K562 (cell line): ENCODE results near the gene STAT6. TPM values are rescaled to one million over a fixed set of nuclear protein-coding genes. Genes with fewer than 3 reads are reported as not detected.

ENCODE experiments used
- ATAC-seq: fragments of 200-7000 bp; cut with Tn5 transposase; 3 replicates; pipeline ENCODE4 v1.9.1; 2020; ENCODE audit warnings: moderate library complexity
- BruUV-seq: library from RNA; stranded (reverse); fragments of 400-500 nt; replicated peaks from 2 replicates; lab custom pipeline; 2021; lab: Mats Ljungman, UMichigan
- CTCF ChIA-PET: fragments of 300-600 bp; formaldehyde crosslinking; extraction: SDS; loops from one replicate; lab custom pipeline; 2021; ENCODE audit warnings: low intra/inter-chr PET ratio; lab: Yijun Ruan, JAX
- POLR2A ChIA-PET: fragments of 300-600, 350-650 bp; sonication (Branson Sonifier 250); formaldehyde crosslinking; extraction: SDS; loops from one replicate; lab custom pipeline; 2021; ENCODE audit warnings: antibody characterized with exemption, inconsistent platforms; lab: Yijun Ruan, JAX
- DNase-seq, 4 experiments: peaks; one replicate each; pipeline versions ENCODE4 v3.0.0 to v3.0.0-alpha.2; 2011 to 2018; ENCODE audit warnings: low spot score in 3 of 4, mixed read lengths in 3 of 4; ENCODE audit errors: extremely low read depth in 1 of 4
- FAIRE-seq: peaks from 2 replicates; lab custom pipeline; 2011; peaks lifted over from hg19 to GRCh38; lab: Jason Lieb, UNC
- H2AFZ ChIP-seq: 2 replicates; pipeline ENCODE4 v1.6.0; 2011; ENCODE audit warnings: low read depth, low read length, control low read depth, inconsistent platforms
- H3K27ac ChIP-seq: fragments of 200-600 bp; 3 replicates; pipeline ENCODE4 v1.8.0; 2011; ENCODE audit warnings: low read depth, mild to moderate bottlenecking, control low read depth, inconsistent platforms, low read length, moderate library complexity, mixed read lengths; ENCODE audit errors: extremely low read depth
- H3K27me3 ChIP-seq, 2 experiments: fragments of 300-600 bp in 1 of 2; 2 replicates in 1 of 2; 3 replicates in 1 of 2; pipeline versions ENCODE4 v1.6.0 to v1.8.0; 2011; ENCODE audit warnings: inconsistent platforms in 2 of 2, low read length in 2 of 2, mild to moderate bottlenecking in 1 of 2, mixed read lengths in 1 of 2, moderate library complexity in 1 of 2; ENCODE audit not compliant: control insufficient read depth in 2 of 2, insufficient read depth in 2 of 2
- H3K36me3 ChIP-seq: fragments of 300-600 bp; 3 replicates; pipeline ENCODE4 v1.8.0; 2011; ENCODE audit warnings: mild to moderate bottlenecking, low read length, inconsistent platforms; ENCODE audit not compliant: control insufficient read depth, insufficient read depth
- H3K4me1 ChIP-seq, 2 experiments: fragments of 200-600 bp in 1 of 2; replicated peaks in 1 of 2; 2 replicates in 1 of 2; 3 replicates in 1 of 2; pipeline versions ENCODE4 v1.5.1 to v1.8.0; 2011; ENCODE audit warnings: inconsistent platforms in 2 of 2, low read length in 2 of 2, mild to moderate bottlenecking in 1 of 2, mixed read lengths in 1 of 2, moderate library complexity in 1 of 2; ENCODE audit not compliant: control insufficient read depth in 2 of 2, insufficient read depth in 2 of 2
- H3K4me2 ChIP-seq: 2 replicates; pipeline ENCODE4 v1.6.1; 2011; ENCODE audit warnings: low read length, control low read depth, inconsistent platforms, mixed read lengths; ENCODE audit not compliant: insufficient read depth
- H3K4me3 ChIP-seq: fragments of 200-600 bp; sonication (generic), shearing (Covaris generic); 2 replicates; pipeline ENCODE4 v1.5.1; 2016; ENCODE audit warnings: control low read depth, inconsistent platforms
- H3K79me2 ChIP-seq: fragments of 200-600 bp; 3 replicates; pipeline ENCODE4 v1.8.0; 2011; ENCODE audit warnings: low read length, inconsistent platforms; ENCODE audit not compliant: control insufficient read depth, insufficient read depth
- H3K9ac ChIP-seq, 2 experiments: 2 replicates each; pipeline versions ENCODE4 v1.6.0 to v1.6.1; 2011; ENCODE audit warnings: low read depth in 2 of 2, low read length in 2 of 2, control low read depth in 1 of 2, inconsistent platforms in 1 of 2, mild to moderate bottlenecking in 1 of 2, mixed read lengths in 1 of 2; ENCODE audit not compliant: insufficient read depth in 1 of 2
- H3K9me1 ChIP-seq: one replicate; pipeline ENCODE4 v1.6.0; 2011; ENCODE audit warnings: inconsistent platforms, mild to moderate bottlenecking, low read length, moderate library complexity; ENCODE audit not compliant: control insufficient read depth, insufficient read depth
- H3K9me3 ChIP-seq: replicated peaks from 2 replicates; pipeline ENCODE4 v1.5.1; 2011; ENCODE audit warnings: low read depth, low read length, inconsistent platforms; ENCODE audit not compliant: control insufficient read depth, insufficient read depth
- H4K20me1 ChIP-seq: replicated peaks from 2 replicates; pipeline ENCODE4 v1.6.1; 2011; ENCODE audit warnings: low read length, inconsistent platforms, mixed read lengths; ENCODE audit not compliant: control insufficient read depth, insufficient read depth
- JUND ChIP-seq, 2 experiments: IDR thresholded peaks; 2 replicates in 1 of 2; 3 replicates in 1 of 2; pipeline ENCODE4 v1.6.1; 2011; ENCODE audit warnings: borderline replicate concordance in 2 of 2, low read depth in 2 of 2, low read length in 2 of 2, improper control_type of control experiment in 1 of 2, missing biosample characterization in 1 of 2, missing genetic modification characterization in 1 of 2, missing genetic modification reagents in 1 of 2
- POLR3A ChIP-seq: IDR thresholded peaks from 2 replicates; pipeline ENCODE4 v1.6.1; 2011; ENCODE audit warnings: borderline replicate concordance, mild to moderate bottlenecking, moderate library complexity; ENCODE audit not compliant: insufficient read length, insufficient read depth; ENCODE audit errors: extremely low read depth
- ZNF584 ChIP-seq: fragments of 200-800 bp; sonication (Bioruptor generic); IDR thresholded peaks from 2 replicates; pipeline ENCODE4 v1.6.1; 2016; ENCODE audit warnings: low read depth, mild to moderate bottlenecking, missing genetic modification characterization, missing compliant biosample characterization
- WGBS: fragments of 100-300 bp; shearing (Covaris generic); methylation state at CpG from one replicate; pipeline ENCODE4 v1.1.6; 2016; ENCODE audit warnings: low coverage, mixed read lengths; ENCODE audit not compliant: insufficient coverage; ENCODE audit errors: missing lambda C conversion rate; 5-methylcytosine and 5-hydroxymethylcytosine counted together
- in situ Hi-C: fragments of 300-500 bp; cut with MboI; formaldehyde crosslinking; loops from 4 replicates; pipeline ENCODE4 v1.15.0; 2018; ENCODE audit warnings: inconsistent platforms, mixed read lengths
- intact Hi-C: fragments of 100-400 bp; cut with micrococcal nuclease; formaldehyde crosslinking; loops from 2 replicates; pipeline ENCODE4 v1.14.2; 2022
- polyA plus RNA-seq, 8 experiments: library from polyadenylated mRNA; depleted of rRNA in 4 of 8; stranded (reverse) in 5 of 8; unstranded in 3 of 8; fragments of >200 nt; fragmentation: Nextera tagmentation in 2 of 8; fragmentation: Illumina TruSeq in 1 of 8; extraction: Ambion mirVana in 2 of 8; extraction: Trizol in 1 of 8; gene quantifications; 2 replicates each; pipeline versions ENCODE4 v1.2.1 to v1.2.3, GENCODE V29; 2011 to 2014; ENCODE audit warnings: inconsistent platforms in 1 of 8, missing spikeins in 1 of 8
- total RNA-seq, 7 experiments: library from RNA; depleted of rRNA in 6 of 7; stranded (reverse); fragments of >200 nt in 6 of 7; fragmentation: Illumina TruSeq in 2 of 7; extraction: Trizol in 2 of 7; gene quantifications; 2 replicates each; pipeline versions ENCODE4 v1.2.1 to v1.2.3, GENCODE V29; 2011 to 2021; ENCODE audit warnings: low replicate concordance in 1 of 7
- TF ChIP-seq, protein P1 (sequence below): fragments of 250-450 bp; sonication (Bioruptor Pico); IDR thresholded peaks from 2 replicates; pipeline ENCODE4 v1.8.0; 2021; ENCODE audit warnings: moderate library complexity, mild to moderate bottlenecking, inconsistent platforms

STAT6 gene
- total and polyA plus RNA-seq, 9 of the 15 experiments (the other 6 are each of a cell fraction or from before 2014, with no cell fraction given): 2.4 to 49.5 (median 26.5) TPM

DNA sequence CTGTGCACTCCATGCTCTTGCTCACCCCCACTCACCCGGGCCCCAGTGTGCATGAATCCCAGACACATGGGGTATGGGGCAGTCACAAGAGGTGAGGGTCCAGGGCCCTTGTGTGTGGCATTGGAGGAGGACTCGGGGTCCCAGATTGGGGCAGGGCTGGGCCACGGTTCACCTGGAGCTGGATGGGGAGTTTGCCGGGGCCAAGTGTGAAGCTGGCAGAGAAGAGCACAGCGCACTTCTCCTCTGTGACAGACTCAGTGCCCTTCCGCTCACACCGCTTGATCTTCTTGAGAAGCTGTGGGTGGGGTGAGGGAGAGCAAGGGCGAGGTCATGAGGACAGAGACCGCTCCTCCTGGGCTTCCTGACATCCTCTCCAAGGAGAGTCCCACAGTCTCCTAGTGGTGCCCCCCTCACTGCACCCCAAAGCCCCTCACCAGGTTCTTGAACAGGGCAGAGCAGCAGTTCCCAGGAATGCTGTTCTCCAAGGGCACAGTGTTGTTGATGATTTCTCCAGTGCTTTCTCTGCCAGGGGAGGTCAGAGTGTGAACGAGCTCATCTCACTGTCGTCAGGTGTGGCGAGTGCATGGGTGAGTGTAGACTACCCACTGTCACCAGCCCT is 6.8 kb downstream of the STAT6 start:
- WGBS: 95% methylated on average over 11 of the region's 12 CpGs
- no peaks in the 10 kb centered on the region for H3K9me3 ChIP-seq
- no peak overlapping the region for H2AFZ ChIP-seq
- CTCF ChIA-PET: no interaction called here
- ATAC-seq (no peak), DNase-seq (peak in 1 of 4 experiments; percentile 4), FAIRE-seq (no peak)
- no peaks in the 10 kb centered on the region for H3K9me1 ChIP-seq
- BruUV-seq: no TSS peak
- H3K4me1 ChIP-seq: peaks cover 22 to 61% of the 10 kb centered on the region in 2 experiments
- no peak overlapping the region; the same call in 2 of the 3 replicates for H3K27ac ChIP-seq
- H3K36me3 ChIP-seq: peaks cover 40% of the 10 kb centered on the region
- POLR2A ChIA-PET: interaction anchor here (1.9 to 2.2 kb wide), 2 partner anchors 8 to 26 kb away, joined by 7 read pairs; partner anchors contain the start of gene NEMP1
- TF ChIP-seq, protein P1, sequence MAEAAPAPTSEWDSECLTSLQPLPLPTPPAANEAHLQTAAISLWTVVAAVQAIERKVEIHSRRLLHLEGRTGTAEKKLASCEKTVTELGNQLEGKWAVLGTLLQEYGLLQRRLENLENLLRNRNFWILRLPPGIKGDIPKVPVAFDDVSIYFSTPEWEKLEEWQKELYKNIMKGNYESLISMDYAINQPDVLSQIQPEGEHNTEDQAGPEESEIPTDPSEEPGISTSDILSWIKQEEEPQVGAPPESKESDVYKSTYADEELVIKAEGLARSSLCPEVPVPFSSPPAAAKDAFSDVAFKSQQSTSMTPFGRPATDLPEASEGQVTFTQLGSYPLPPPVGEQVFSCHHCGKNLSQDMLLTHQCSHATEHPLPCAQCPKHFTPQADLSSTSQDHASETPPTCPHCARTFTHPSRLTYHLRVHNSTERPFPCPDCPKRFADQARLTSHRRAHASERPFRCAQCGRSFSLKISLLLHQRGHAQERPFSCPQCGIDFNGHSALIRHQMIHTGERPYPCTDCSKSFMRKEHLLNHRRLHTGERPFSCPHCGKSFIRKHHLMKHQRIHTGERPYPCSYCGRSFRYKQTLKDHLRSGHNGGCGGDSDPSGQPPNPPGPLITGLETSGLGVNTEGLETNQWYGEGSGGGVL (CRISPR knock-in tag): no peak
- no peak for TF ChIP-seq JUND (IDR thresholded peaks at IDR 0.05; ENCODE audit: borderline replicate concordance, low read depth, low read length)
- no peak for TF ChIP-seq JUND (tag; IDR thresholded peaks at IDR 0.05; ENCODE audit: borderline replicate concordance, low read depth, low read length)
- TF ChIP-seq ZNF584 (CRISPR knock-in tag): no peak
- no peak for TF ChIP-seq POLR3A
- intact Hi-C loops: no loop called here
- no peak overlapping the region for H3K4me3 ChIP-seq
- H3K4me2 ChIP-seq: no peak overlapping the region
- in situ Hi-C loops: no loop called here
- no peaks in the 10 kb centered on the region for H3K27me3 ChIP-seq
- H3K79me2 ChIP-seq: no peaks in the 10 kb centered on the region
- H3K9ac ChIP-seq: peak overlapping the region in 1 of 2 experiments; percentile 78; a peak in 1 of 4 replicates
- no peaks in the 10 kb centered on the region for H4K20me1 ChIP-seq
